Uterus (tissue), 4 donors: ENCODE results near the gene HSPA12B. TPM values are rescaled to one million over a fixed set of nuclear protein-coding genes. Genes with fewer than 3 reads are reported as not detected.

ENCODE experiments used
- DNase-seq, 2 donors: peaks; one replicate each; pipeline ENCODE4 v3.0.0-alpha.2; 2019 to 2020
- H3K27ac ChIP-seq, 2 donors: fragments of 200-600 bp; sonication (generic); 1 replicate in 1 of 2; 2 replicates in 1 of 2; pipeline ENCODE4 v1.5.1; 2016 to 2018
- H3K27me3 ChIP-seq, 2 donors: fragments of 200-600 bp; sonication (generic); one replicate each; pipeline ENCODE4 v1.5.1; 2018 to 2019; ENCODE audit warnings: control low read depth in 1 of 2
- H3K36me3 ChIP-seq, 2 donors: fragments of 200-600 bp; sonication (generic); one replicate each; pipeline ENCODE4 v1.5.1; 2019; ENCODE audit warnings: control low read depth in 1 of 2
- H3K4me1 ChIP-seq, 2 donors: fragments of 200-600 bp; sonication (generic); one replicate each; pipeline ENCODE4 v1.5.1; 2018 to 2019; ENCODE audit warnings: control low read depth in 1 of 2
- H3K4me3 ChIP-seq, 2 donors: fragments of 200-600 bp; sonication (generic); 1 replicate in 1 of 2; 2 replicates in 1 of 2; pipeline ENCODE4 v1.5.1; 2018 to 2019; ENCODE audit warnings: mild to moderate bottlenecking in 1 of 2
- H3K9me3 ChIP-seq, 2 donors: fragments of 200-600 bp; sonication (generic); one replicate each; pipeline ENCODE4 v1.5.1; 2019; ENCODE audit warnings: control low read depth in 1 of 2
- CTCF ChIP-seq, 4 experiments: fragments of 200-600 bp in 2 of 4; fragments of 450-650 bp in 2 of 4; sonication (generic) in 2 of 4; IDR thresholded peaks; one replicate each; pipeline ENCODE4 v1.5.1; 2016 to 2019; ENCODE audit warnings: antibody characterized with exemption in 4 of 4, mild to moderate bottlenecking in 2 of 4, moderate library complexity in 1 of 4
- POLR2A ChIP-seq, 2 donors: fragments of 450-650 bp; IDR thresholded peaks; one replicate each; pipeline ENCODE4 v1.6.1; 2016; ENCODE audit warnings: antibody characterized with exemption in 2 of 2, mild to moderate bottlenecking in 1 of 2, moderate library complexity in 1 of 2
- intact Hi-C: fragments of 100-400 bp; cut with DNase I; formaldehyde crosslinking; loops from one replicate; pipeline ENCODE4 v1.15.1; 2023; ENCODE audit warnings: low total_unique reads
- total RNA-seq, 4 donors: library from RNA; depleted of rRNA in 3 of 4; stranded (reverse); fragments of >200 nt in 3 of 4; gene quantifications; one replicate each; pipeline versions ENCODE4 v1.1.0 to v1.2.4, GENCODE V29; 2014 to 2023
- donor health status: DM: yes; HTN: yes; CAD: no.

Gene HSPA12B
- total RNA-seq, 4 donors from 2014 or later = 4.7 to 46.2 (median 27.6) TPM

GRCh38 chr20:3687655-3688054 is 44.8 kb upstream of the HSPA12B start:
- intact Hi-C loops = no loop called here
- Histone ChIP-seq H3K4me1 (peaks cover 4 to 6% of the 10 kb centered on the region in 2 donors), H3K4me3 (no peak overlapping the region), H3K27ac (peak overlapping the region; percentile 77 to 89), H3K27me3 (no peaks in the 10 kb centered on the region), H3K9me3 (no peaks in the 10 kb centered on the region), H3K36me3 (no peaks in the 10 kb centered on the region)
- TF ChIP-seq POLR2A (IDR thresholded peaks at IDR 0.05) = no peak
- no peak for TF ChIP-seq CTCF (IDR thresholded peaks at IDR 0.05)
- peak; percentile 59 to 77 for DNase-seq

GRCh38 chr20:3689978-3690377 is 42.5 kb upstream of the HSPA12B start:
- H3K4me1 ChIP-seq = peaks cover 4 to 6% of the 10 kb centered on the region in 2 donors
- H3K9me3 ChIP-seq = no peaks in the 10 kb centered on the region
- H3K27me3 ChIP-seq = no peaks in the 10 kb centered on the region
- H3K27ac ChIP-seq = no peak overlapping the region
- no peak overlapping the region for H3K4me3 ChIP-seq
- TF ChIP-seq POLR2A (IDR thresholded peaks at IDR 0.05) (no peak), CTCF (IDR thresholded peaks at IDR 0.05) (no peak)
- no peak for DNase-seq
- intact Hi-C loops = no loop called here
- no peaks in the 10 kb centered on the region for H3K36me3 ChIP-seq

- Histone ChIP-seq H3K27ac (no peak overlapping the region), H3K27me3 (no peaks in the 10 kb centered on the region), H3K4me1 (peaks cover 4 to 6% of the 10 kb centered on the region in 2 donors), H3K9me3 (no peaks in the 10 kb centered on the region), H3K36me3 (no peaks in the 10 kb centered on the region), H3K4me3 (no peak overlapping the region)
- DNase-seq = no peak
- TF ChIP-seq CTCF (IDR thresholded peaks at IDR 0.05) (no peak), POLR2A (IDR thresholded peaks at IDR 0.05) (no peak)
- intact Hi-C loops = no loop called here
Observed at GRCh38 chr20:3690413-3690812, 42.1 kb upstream of the HSPA12B start.

- Histone ChIP-seq H3K4me1 (peaks cover 3 to 6% of the 10 kb centered on the region in 2 donors), H3K4me3 (no peak overlapping the region), H3K36me3 (no peaks in the 10 kb centered on the region), H3K9me3 (no peaks in the 10 kb centered on the region), H3K27ac (no peak overlapping the region), H3K27me3 (no peaks in the 10 kb centered on the region)
- intact Hi-C loops = no loop called here
- no peak for TF ChIP-seq POLR2A (IDR thresholded peaks at IDR 0.05)
- no peak for TF ChIP-seq CTCF (IDR thresholded peaks at IDR 0.05)
- DNase-seq = no peak
Observed at GRCh38 chr20:3691306-3691705, 41.2 kb upstream of the HSPA12B start.

- Histone ChIP-seq H3K4me1 (peaks cover 0 to 6% of the 10 kb centered on the region in 2 donors), H3K27me3 (no peaks in the 10 kb centered on the region), H3K36me3 (no peaks in the 10 kb centered on the region), H3K4me3 (no peak overlapping the region), H3K9me3 (no peaks in the 10 kb centered on the region), H3K27ac (no peak overlapping the region)
- TF ChIP-seq CTCF (IDR thresholded peaks at IDR 0.05) (no peak), POLR2A (IDR thresholded peaks at IDR 0.05) (no peak)
- no peak for DNase-seq
- intact Hi-C loops = no loop called here
Observed at GRCh38 chr20:3691897-3692296, 40.6 kb upstream of the HSPA12B start.
